Uterus (tissue), 2 donors: ENCODE results near the gene OLIG1.

Experiments
- CTCF ChIP-seq, 4 experiments: fragments of 200-600 bp in 2 of 4; fragments of 450-650 bp in 2 of 4; sonication (generic) in 2 of 4; IDR thresholded peaks; one replicate each; pipeline ENCODE4 v1.5.1; 2016 to 2019; ENCODE audit warnings: antibody characterized with exemption in 4 of 4, mild to moderate bottlenecking in 2 of 4, moderate library complexity in 1 of 4
- POLR2A ChIP-seq, 2 donors: fragments of 450-650 bp; IDR thresholded peaks; one replicate each; pipeline ENCODE4 v1.6.1; 2016; ENCODE audit warnings: antibody characterized with exemption in 2 of 2, mild to moderate bottlenecking in 1 of 2, moderate library complexity in 1 of 2

DNA sequence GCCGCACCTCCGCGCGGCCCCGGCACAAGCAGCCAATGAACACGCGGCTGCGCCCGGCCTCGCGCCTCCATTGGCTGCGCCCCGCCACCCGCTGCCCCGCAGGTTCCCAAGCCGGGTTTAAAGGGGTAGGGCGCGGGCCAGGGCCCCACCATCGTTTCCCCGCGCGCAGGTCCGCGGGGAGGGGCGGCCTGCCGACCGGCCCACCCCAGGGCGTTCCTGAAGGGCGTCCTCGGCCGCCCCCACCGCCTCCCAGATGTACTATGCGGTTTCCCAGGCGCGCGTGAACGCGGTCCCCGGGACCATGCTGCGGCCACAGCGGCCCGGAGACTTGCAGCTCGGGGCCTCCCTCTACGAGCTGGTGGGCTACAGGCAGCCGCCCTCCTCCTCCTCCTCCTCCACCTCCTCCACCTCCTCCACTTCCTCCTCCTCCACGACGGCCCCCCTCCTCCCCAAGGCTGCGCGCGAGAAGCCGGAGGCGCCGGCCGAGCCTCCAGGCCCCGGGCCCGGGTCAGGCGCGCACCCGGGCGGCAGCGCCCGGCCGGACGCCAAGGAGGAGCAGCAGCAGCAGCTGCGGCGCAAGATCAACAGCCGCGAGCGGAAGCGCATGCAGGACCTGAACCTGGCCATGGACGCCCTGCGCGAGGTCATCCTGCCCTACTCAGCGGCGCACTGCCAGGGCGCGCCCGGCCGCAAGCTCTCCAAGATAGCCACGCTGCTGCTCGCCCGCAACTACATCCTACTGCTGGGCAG is at the start of gene OLIG1:
- TF ChIP-seq POLR2A (IDR thresholded peaks at IDR 0.05) (no peak), CTCF (IDR thresholded peaks at IDR 0.05) (no peak)
